ES-I3 (cell line): ENCODE results near the gene JPT2.

Source experiments
- H3K36me3 ChIP-seq: 2 replicates; pipeline ENCODE4 v1.6.1; 2013; ENCODE audit warnings: mild to moderate bottlenecking, low read length, control low read depth, moderate library complexity; ENCODE audit not compliant: insufficient read depth
- H3K4me1 ChIP-seq: 2 replicates; pipeline ENCODE4 v1.6.1; 2013; ENCODE audit warnings: mild to moderate bottlenecking, control low read depth, low read length; ENCODE audit not compliant: insufficient read depth
- H3K9ac ChIP-seq: 2 replicates; pipeline ENCODE4 v1.6.1; 2013; ENCODE audit warnings: low read depth, mild to moderate bottlenecking, low read length, moderate library complexity
- H3K9me3 ChIP-seq: 2 replicates; pipeline ENCODE4 v1.6.1; 2013; ENCODE audit warnings: mild to moderate bottlenecking, low read length, moderate library complexity; ENCODE audit not compliant: control insufficient read depth, insufficient read depth

Gene JPT2

DNA sequence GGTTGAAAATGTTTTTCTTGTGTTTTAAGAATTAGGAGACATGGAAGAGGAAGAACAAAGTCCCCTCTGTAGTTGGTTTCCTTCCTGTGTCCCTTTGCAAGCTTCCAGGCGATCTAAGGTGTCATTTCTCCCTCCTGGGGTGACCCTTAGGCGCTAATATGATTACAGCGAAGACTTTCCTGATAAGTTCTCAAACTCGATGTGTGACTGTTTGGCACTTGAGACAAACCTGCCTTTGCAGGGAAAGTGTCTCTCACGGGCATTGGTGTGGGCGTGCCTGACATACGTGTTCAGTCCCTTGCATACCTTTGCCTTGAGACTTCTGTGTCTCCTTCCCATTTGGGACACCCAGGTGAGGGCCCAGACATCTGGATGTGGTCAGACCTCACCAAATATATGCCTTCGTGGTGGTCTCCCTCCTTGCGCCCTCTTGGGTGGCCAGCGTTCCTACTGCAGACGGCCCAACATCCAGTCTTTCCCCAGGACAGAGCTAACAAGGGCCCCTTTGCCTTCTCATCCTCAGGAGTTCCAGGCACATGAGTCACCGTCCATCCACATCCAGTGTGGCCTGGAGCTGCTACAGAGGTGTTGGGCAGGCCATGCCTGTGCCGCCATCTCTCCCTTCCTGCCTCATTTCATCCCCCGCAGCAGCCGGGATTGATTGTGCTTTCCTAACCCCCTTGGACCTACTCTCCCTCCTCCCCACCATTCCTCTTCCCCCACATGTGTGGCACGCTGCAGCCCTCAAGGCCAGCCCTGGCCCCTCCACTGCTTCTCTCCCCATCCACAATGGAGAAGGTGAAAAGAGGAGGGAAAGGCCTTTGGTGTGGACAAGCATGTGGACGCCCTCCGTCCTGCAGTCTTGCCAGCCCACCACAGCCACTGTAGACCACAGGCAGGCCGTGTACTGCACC lies 3.1 kb upstream of the JPT2 start:
- no peaks in the 10 kb centered on the region; the same call in 1 of the 2 replicates for H3K36me3 ChIP-seq
- no peak overlapping the region for H3K9ac ChIP-seq
- H3K9me3 ChIP-seq = no peaks in the 10 kb centered on the region
- H3K4me1 ChIP-seq = peaks cover 3% of the 10 kb centered on the region; the same call in 1 of the 2 replicates

DNA sequence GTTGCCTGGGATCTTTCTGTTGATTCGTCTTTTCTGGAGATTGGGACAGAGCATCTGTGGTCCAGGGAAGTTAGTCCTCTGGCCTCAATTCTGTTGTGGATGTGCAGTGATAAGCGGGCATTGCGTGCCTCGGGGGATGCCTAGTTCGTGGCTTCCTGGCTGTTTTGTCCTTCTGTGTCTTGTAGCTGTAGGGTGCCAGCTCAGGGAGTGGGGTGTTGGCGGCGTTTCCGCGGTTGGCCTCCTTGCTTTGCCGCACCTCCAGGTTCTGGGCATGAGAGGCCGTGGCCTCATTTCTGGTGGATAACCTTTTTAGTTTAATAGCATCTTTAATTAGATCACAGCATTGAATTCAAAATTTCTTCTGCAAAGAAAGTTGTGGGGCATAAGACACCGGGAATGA lies 1.4 kb upstream of the JPT2 start:
- Histone ChIP-seq H3K9me3 (no peaks in the 10 kb centered on the region), H3K9ac (no peak overlapping the region), H3K36me3 (no peaks in the 10 kb centered on the region; the same call in 1 of the 2 replicates), H3K4me1 (peaks cover 6% of the 10 kb centered on the region; the same call in 1 of the 2 replicates)

DNA sequence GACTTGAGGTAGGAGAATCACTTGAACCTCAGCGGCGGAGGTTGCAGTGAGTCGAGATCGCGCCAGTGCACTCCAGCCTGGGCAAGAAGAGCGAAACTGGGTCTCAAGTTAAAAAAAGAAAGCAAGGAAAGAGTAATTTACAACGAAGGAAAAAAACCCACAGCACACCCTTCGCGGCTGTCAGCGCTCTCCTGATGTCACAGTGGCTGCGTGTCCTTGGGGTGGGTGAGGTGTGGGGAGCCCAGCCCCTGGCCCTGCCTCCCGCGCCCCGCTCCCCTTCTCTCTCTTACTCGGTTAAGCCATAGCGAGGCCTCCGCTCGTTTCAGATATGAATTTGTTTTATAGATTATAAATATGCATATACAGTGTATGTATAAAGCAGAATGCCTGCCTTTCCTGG lies 740 bp upstream of the JPT2 start:
- H3K36me3 ChIP-seq = no peaks in the 10 kb centered on the region; the same call in 1 of the 2 replicates
- no peaks in the 10 kb centered on the region for H3K9me3 ChIP-seq
- H3K9ac ChIP-seq = peak overlapping the region; percentile 39; the same call in 1 of the 2 replicates
- peaks cover 6% of the 10 kb centered on the region; the same call in 1 of the 2 replicates for H3K4me1 ChIP-seq

DNA sequence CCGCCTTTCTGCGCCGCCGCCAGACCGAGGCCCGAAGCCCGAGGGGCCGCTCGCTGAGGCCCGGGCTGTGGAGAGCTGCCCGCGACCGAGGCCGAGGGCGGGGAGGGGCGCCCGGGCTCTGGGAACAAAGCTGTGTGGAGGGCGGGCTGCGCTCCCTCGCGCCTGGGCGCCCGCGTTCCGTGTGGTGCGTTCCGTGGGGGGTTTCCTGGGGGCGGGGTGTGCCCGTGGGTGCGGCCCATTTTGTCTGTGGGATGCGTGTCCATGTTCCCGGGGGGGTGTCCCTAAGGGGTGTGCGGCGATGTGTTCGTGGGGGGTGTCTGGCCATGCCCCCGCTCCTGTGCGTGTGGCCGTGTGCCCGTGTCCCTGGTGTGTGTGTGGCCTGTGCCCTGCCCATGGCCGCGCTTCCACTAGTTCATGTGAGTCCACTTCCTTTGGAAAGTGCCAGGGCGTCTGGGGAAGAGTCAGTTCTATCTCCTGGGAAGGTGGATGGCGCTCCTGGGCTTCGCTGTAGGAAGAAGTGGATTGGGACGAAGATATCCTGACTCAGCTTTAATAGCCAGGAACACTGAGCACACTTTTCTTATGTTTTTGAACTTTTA lies 520 bp downstream of the JPT2 start:
- Histone ChIP-seq H3K9ac (peak overlapping the region; percentile 61), H3K4me1 (peaks cover 6% of the 10 kb centered on the region; the same call in 1 of the 2 replicates), H3K36me3 (peaks cover 3% of the 10 kb centered on the region)

DNA sequence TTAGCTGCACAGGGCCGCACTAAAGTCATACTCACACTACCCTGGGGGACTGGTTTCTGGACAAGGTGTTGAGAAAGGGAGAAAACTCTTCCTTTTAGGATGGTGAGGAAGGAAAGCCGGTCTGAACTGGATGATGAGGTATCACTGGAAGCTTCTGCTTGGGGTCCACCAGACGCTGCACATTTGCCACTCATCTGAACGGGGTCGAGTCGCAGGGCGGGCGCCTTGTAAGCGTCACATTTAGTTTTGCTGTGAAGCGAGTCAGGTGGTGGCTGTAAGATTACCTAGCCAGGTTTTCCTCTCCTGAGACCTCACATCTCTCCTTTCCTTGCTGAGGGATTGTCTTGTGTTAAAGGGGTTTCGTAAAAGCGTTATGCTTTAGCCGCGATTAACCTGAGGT lies 2.3 kb downstream of the JPT2 start:
- H3K36me3 ChIP-seq = peaks cover 14% of the 10 kb centered on the region
- H3K9ac ChIP-seq = no peak overlapping the region
- peaks cover 6% of the 10 kb centered on the region; the same call in 1 of the 2 replicates for H3K4me1 ChIP-seq
- H3K9me3 ChIP-seq = no peaks in the 10 kb centered on the region

More for the DNA sequence above, 520 bp downstream of the JPT2 start:
- no peaks in the 10 kb centered on the region for H3K9me3 ChIP-seq

DNA sequence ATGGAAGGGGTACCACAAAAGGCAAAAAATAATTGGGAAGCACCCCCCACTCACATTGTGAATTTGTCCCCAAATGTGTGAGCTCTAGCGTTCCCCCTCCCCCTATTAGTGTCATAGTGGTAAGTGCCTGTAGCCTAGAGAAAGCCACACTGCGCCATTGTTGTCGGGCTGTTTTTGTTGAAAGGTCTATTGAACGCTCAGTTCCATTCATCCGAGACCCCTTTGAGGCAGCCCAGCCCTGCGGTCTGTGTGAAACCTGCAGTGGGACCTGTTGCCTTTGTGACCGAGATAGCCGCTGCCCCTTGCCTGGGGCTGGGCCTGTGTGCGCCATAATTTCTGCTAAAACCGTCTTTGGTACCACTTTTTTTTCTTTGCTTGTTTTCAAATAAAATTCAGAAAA lies 3.0 kb downstream of the JPT2 start:
- Histone ChIP-seq H3K36me3 (peaks cover 20% of the 10 kb centered on the region), H3K9me3 (no peaks in the 10 kb centered on the region), H3K9ac (no peak overlapping the region), H3K4me1 (0 out of 2 replicates have a peak, but pooled peaks cover 6% of the 10 kb centered on the region)

DNA sequence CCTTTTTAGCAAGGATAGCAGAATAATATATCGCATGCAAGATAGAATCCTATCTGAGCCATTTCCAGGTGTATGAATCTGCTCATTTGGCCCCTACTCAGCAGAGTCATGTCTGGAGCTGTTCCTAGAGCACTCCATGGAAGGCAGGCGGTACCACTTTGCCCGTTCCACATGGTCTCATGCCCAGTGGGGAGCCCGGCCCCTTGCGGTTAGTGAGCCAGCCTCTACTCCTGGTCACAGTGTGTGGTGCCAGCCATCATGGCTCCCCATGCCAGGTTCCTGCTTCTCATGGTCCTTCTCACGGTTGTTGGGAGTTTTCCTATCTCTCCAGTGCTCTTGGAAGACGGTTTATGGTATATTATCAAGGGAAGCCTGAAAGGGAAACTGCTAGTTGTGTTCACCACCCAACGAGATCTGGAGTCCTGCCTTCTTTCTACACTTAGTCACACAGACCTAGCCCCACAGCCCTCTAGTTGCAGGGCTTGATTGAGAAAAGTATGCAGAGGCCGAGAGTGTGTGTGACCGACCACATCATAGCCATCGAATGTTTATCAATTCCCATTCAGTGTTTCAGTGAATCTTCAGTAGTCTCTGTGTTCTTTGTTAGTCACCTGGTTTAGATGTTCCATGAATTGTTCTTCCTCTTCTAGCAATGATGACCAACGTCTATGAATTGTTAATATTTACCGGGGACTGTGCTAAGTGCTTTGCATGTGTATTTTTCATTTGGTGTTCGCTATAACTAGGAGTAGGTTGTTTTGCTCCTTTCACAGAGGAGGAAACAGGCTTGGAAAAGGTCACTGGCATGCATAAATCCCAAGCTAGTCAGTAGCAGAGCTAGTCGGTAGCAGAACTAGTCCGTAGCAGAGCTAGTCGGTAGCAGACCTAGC lies 9.6 kb downstream of the JPT2 start:
- Histone ChIP-seq H3K36me3 (peaks cover 46% of the 10 kb centered on the region), H3K9me3 (no peaks in the 10 kb centered on the region), H3K4me1 (peaks cover 4% of the 10 kb centered on the region), H3K9ac (no peak overlapping the region)

DNA sequence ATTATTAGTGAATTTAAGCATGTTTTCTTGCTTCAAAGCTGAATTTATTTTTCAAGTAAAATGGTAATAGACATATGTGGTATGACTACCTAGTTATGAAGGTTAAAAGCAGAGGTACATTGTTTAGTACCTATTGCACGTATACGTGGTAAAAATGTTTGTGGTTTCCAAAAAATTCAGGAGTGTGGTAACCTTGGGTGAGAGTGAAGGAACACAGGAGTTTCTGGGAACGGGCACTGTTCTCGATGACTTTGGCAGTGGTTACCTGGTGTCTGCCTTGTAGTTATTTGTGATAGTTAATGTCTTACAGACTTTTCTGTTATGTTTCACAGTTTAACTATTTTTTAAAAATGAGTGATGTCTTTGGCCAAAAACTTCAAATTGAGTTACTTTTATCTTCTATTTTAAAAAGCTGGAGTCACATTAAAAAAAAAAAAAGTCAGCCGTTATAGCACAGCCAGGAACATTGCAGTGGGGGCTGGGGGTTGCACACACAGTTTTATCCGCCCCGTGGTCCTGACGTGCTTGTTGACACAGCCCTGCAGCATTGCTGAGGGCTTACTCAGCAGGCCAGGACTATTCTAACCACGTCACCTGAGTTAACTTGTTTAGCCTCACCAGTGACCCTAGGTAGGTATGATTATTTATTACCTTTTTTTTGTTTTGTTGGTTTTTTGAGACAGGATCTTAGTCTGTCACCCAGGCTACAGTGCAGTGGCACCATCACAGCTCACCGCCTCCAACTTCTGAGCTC lies 10.9 kb downstream of the JPT2 start:
- peaks cover 4% of the 10 kb centered on the region for H3K4me1 ChIP-seq

DNA sequence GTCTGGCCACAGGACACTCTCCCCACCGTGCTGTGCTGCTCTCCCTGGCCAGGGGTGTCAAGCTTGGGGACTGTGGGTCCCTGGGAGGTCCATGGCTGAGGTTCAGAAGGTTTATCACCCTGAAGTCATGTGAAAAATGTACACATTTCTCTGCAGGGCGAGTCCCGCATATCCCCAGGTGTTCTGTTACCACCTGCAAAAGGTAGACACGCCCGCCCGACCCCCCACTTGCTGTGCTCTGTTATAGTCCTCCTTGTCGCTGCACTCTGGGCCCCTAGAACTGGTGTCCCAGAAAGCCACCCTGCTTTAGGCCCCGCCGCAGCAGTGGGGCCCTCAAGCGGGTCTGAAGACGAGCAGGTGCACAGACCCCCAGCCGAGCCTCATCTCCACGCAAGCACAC lies 11.8 kb downstream of the JPT2 start:
- peaks cover 55% of the 10 kb centered on the region for H3K36me3 ChIP-seq
- no peak overlapping the region for H3K9ac ChIP-seq
- H3K4me1 ChIP-seq = peaks cover 4% of the 10 kb centered on the region
- no peaks in the 10 kb centered on the region for H3K9me3 ChIP-seq

More for the DNA sequence above, 10.9 kb downstream of the JPT2 start:
- no peaks in the 10 kb centered on the region for H3K9me3 ChIP-seq
- peaks cover 50% of the 10 kb centered on the region for H3K36me3 ChIP-seq
- H3K9ac ChIP-seq = no peak overlapping the region

DNA sequence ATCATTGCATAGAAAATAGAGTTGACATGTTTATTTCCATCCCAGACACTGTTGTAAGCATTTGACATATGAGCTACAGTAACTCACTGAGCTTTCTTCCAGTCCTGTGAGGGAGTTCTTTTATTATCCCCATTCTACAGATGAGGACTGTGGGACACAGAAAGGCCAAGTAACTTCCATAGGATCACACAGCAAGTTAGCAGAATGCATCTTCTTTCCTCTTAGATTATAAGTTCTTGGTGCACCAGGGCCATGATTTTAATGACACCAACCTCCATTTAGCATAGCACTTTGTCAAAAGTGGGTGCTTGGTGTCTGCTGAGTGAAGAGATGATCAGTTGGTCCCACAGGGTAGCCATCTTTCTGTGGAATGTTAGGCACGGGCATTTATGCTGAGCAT lies 12.7 kb downstream of the JPT2 start:
- H3K36me3 ChIP-seq = peaks cover 46% of the 10 kb centered on the region
- H3K4me1 ChIP-seq = peaks cover 4% of the 10 kb centered on the region
- no peak overlapping the region for H3K9ac ChIP-seq
- H3K9me3 ChIP-seq = no peaks in the 10 kb centered on the region

DNA sequence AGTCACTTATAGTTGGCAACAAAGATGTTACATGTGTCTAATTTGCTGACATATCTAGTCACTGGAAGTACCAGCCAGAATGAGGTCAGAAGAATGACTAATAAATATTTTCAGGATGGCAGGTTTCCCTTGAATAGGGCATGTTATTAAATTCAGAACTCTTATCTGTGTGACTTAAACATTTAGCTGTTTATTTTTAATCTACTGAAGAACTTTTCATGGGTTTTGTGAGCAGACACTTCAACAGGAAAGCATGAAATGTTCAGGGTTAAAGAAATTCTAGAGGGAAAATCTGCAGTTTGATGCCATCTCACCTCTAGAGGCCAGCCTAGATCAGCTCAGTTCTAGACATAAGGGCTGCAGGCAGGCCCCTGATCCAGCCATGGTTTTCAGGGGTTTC lies 13.2 kb downstream of the JPT2 start:
- peaks cover 4% of the 10 kb centered on the region for H3K4me1 ChIP-seq
- H3K36me3 ChIP-seq = peaks cover 45% of the 10 kb centered on the region
- no peak overlapping the region for H3K9ac ChIP-seq
- no peaks in the 10 kb centered on the region for H3K9me3 ChIP-seq

DNA sequence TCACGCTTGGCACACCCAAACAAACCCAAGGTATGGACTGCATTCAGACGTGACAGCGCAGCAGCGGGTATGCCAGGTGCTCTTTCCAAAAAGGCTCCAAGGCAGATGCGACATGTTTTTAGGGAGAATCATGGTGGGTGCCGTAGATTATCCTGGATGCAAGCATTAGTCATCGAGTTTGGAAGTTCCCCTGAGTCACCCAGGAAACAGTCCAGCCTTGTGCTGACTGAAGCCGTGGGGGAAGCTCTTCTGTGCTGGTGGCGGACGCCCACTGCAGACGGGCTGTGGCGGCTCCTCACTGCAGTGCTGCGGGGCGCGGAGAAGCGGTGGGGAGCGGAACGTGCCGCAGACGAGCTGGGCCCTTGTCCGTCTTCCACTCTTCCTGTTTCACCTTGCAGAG lies 13.9 kb downstream of the JPT2 start:
- Histone ChIP-seq H3K36me3 (peaks cover 38% of the 10 kb centered on the region), H3K9me3 (no peaks in the 10 kb centered on the region), H3K9ac (no peak overlapping the region), H3K4me1 (peaks cover 4% of the 10 kb centered on the region)

DNA sequence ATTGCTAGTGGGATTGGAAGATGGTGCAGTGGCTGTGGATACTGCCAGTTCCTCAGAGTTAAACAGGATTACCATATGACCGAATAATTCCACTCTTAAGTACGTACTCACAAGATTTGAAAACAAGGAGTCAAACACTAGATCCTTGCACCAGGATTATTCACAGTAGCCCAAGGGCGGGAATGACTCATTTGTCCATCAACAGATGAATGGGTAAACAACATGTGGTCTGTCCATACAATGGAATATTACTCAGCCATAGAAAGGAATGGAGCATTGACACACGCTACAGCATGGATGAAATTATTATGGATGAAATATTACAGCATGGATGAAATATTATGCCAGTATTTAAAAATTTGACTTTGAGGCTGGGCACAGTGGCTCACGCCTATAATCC lies 18.8 kb downstream of the JPT2 start:
- Histone ChIP-seq H3K9ac (no peak overlapping the region), H3K9me3 (no peaks in the 10 kb centered on the region), H3K36me3 (peaks cover 42% of the 10 kb centered on the region), H3K4me1 (no peaks in the 10 kb centered on the region)
